Thyroid gland (tissue), 4 donors: ENCODE measurements around the gene TBX2.

Source experiments
- POLR2A ChIP-seq, 2 donors: fragments of 450-650 bp; IDR thresholded peaks; one replicate each; pipeline ENCODE4 v1.6.1; 2017; ENCODE audit warnings: antibody characterized with exemption in 2 of 2, mild to moderate bottlenecking in 2 of 2, moderate library complexity in 1 of 2
- TF ChIP-seq, protein P1 (sequence below), 6 experiments: fragments of 200-600 bp in 3 of 6; fragments of 450-650 bp in 3 of 6; sonication (generic) in 3 of 6; IDR thresholded peaks; one replicate each; pipeline ENCODE4 v1.5.1; 2016 to 2019; ENCODE audit warnings: antibody characterized with exemption in 6 of 6, mild to moderate bottlenecking in 2 of 6, inconsistent platforms in 1 of 6, moderate library complexity in 1 of 6

DNA sequence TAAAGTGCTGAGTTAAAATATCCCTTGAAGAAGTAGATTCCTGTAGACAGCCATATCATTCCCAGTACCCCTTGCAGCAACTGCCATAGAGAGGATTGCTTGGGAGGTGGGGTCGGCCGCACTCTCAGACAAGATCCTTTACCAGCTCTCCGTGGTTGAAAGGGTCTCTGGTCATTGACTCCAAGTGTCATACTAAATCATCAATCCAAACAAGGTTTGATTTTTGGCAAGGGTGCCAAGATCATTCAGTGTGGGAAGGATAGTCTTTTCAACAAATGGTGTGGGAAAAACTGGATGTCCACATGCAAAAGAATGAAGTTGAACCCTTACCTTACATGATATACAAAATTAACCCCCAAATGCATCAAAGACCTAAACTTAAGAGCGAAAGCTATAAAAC is 21.8 kb downstream of the TBX2 start:
- TF ChIP-seq, protein P1, sequence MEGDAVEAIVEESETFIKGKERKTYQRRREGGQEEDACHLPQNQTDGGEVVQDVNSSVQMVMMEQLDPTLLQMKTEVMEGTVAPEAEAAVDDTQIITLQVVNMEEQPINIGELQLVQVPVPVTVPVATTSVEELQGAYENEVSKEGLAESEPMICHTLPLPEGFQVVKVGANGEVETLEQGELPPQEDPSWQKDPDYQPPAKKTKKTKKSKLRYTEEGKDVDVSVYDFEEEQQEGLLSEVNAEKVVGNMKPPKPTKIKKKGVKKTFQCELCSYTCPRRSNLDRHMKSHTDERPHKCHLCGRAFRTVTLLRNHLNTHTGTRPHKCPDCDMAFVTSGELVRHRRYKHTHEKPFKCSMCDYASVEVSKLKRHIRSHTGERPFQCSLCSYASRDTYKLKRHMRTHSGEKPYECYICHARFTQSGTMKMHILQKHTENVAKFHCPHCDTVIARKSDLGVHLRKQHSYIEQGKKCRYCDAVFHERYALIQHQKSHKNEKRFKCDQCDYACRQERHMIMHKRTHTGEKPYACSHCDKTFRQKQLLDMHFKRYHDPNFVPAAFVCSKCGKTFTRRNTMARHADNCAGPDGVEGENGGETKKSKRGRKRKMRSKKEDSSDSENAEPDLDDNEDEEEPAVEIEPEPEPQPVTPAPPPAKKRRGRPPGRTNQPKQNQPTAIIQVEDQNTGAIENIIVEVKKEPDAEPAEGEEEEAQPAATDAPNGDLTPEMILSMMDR (IDR thresholded peaks at IDR 0.05): no peak
- TF ChIP-seq POLR2A (IDR thresholded peaks at IDR 0.05): no peak
